Daoy (cell line): ENCODE results near the gene DGAT2. TPM values are rescaled to one million over a fixed set of nuclear protein-coding genes. Genes with fewer than 3 reads are reported as not detected.

Experiments used
- DNase-seq: peaks from one replicate; pipeline ENCODE4 v3.0.0-alpha.2; 2015; ENCODE audit warnings: low read depth
- total RNA-seq: library from RNA; depleted of rRNA; stranded (reverse); fragments of >200 nt; shearing (Covaris generic); gene quantifications from 2 replicates; pipeline ENCODE4 v1.2.3, GENCODE V29; 2014; rRNA removed

Gene DGAT2
- total RNA-seq, 1 experiment from 2014 or later: 19.3 TPM

DNA sequence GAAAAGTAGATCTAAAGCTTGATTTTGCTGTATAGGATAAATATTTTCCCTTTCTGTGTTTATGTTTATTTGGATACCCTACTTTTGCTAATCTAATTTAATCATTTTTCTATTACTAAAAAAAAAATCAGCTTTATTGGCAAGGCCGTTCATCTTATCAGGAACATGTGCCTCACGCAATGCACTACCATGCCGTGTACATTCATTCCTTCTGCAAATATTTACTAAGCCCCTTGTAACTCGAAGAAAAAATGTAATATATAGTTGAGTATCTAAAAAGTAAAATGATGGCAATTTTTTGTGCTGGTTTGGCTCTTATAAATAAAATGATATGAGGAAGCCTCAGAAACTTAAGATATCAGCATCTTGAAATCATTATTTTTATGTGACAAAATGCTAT, 55.4 kb downstream of the DGAT2 start:
- no peak for DNase-seq

DNA sequence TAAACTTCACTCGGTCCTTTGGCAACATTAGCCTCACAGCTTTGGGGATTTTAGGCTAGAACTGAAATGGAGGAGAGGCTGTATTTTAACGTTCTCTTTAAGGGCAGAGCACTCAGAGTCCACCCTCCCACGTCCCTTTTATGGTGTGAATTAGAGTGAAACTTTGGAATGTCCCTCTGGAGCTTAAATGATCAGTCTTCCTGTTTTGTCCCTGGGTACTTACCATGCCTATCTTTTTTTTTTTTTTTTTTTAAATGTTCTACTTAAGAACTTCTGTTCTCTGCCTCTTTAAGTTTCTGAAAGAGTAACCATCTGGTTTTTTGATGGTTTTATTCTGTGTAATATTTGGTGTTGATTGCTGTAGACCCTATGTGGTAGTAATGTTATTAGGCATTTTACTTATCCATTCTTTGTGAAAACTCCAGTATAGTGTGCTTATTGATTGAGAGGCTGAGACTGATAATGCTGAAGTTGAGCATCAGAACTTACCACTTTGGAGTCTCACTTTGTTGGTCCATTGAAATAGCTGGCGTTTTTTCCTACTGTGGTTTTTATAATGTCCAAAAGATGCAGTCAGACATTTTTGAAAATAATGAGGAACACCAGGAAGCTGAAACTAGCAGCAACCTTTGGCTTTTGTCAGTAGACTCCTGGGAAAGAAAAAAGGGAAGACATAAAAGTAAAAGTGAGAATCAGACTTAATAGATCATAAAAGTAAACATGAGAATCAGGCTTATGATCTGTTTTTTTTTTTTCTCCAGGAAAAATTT, 58.1 kb downstream of the DGAT2 start:
- no peak for DNase-seq

DNA sequence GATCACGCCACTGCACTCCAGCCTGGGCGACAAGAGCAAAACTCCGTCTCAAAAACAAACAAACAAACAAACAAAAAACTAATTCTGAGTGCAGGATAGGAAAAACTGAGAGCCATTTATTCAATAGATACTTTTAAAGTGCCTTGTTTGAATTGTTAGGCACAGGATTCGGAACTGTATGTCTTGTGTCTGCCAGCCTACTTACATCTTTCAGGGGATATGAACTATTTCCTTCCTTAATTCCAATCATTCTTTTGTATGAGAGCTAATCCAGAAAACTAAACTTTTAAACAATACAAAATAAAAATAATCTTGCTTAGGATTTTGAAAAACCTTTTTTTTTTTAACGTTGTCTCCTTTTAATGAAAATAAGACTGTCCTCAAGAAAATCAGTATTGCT, 59.0 kb downstream of the DGAT2 start:
- DNase-seq: no peak

DNA sequence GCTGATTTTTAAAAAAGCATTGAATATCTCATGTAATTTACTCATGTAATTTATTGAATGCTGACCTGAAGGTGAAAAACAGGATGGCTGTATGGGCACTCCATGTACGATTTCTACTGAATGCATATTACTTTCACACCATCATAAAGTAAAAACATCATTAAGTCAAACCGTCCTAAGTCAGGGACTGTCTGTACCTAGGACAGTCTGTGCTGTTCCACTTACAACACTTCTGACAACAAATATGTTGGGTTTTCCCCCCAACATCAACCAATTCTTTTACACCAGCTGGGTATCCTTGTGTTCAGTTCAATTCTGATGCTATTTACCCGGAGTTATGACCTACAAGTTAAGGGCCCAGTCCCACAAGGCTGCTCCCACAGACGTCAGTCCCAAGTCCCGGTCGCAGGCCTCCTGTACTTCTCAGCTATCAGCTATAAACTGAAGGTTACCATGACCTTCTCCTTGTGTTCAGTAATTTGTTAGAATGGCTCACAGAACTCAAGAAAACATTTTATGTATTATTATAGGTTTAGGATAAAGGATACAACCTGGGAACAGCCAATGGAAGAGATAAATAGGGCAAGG, 63.4 kb downstream of the DGAT2 start:
- DNase-seq: no peak

DNA sequence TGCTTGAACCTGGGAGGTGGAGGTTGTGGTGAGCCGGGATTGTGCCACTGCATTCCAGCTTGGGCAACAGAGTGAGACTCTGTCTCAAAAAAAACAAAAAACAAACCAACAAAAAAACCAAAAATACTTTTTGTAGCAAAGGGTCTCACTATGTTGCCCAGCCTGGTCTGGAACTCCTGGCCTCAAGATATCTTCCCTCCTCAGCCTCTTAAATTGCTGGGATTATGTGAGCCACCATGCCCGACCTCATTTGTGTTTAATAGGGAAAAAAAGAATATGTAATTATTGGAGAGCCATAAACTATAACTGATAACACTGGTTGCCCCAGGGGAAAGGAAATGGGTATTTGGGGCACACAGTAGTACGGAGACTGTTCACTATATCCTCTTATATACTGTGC, 66.2 kb downstream of the DGAT2 start:
- DNase-seq: no peak

DNA sequence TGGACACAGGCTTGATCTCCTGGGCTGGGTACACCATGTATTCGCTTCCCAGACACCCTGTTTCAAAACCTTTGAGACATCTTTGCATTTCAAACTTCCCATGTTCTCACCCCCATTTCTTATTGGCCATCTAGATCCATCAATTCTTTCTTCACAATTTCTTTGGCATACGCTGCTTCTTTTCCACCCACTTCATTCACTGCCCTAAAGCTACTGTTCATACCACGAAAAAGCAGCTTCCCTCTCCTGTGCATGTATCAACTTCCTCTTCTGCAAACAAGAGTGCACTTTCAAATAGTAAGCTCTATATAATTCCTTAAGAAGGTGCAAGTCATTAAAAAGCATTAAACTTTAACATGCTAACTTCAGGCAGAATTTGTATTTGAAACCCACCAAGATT, 67.8 kb downstream of the DGAT2 start:
- no peak for DNase-seq

DNA sequence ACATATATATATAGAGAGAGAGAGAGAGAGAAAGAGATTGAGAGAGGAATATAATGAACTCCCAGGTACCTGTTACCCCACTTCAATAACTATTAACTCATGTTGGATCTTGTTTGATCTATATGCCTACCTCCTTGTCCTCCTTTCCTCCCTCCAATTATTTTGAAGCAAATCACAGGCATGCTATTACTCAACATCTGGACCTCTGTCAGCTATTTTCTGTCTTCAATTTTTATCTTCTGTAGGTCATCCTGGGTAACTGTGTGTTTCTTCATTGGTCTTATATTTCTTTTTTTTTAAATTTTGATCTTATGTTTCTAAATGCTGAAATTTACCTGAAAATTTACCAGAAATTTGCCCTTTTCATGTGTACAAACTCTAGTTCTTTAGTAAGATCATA, 71.3 kb downstream of the DGAT2 start:
- DNase-seq: no peak

DNA sequence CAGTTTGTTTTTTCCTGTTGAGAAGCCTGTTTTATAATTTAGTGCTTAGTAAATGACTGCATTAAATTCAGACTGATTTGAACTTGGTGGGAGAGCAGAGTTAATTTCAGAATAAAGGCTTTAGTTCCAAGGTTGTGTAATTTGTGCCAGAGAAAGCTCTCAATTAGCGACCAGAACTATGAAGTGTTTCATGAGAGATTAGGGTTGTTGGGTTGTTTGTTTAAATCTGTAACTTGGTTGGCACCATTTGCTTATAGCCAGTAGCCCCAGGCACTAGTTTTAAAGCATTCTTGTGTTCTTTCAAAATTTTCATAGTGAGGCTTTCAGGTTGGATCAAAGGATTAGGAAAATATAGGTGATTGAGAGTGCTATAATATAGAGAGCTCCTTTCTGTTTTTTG, 71.9 kb downstream of the DGAT2 start:
- DNase-seq: no peak

DNA sequence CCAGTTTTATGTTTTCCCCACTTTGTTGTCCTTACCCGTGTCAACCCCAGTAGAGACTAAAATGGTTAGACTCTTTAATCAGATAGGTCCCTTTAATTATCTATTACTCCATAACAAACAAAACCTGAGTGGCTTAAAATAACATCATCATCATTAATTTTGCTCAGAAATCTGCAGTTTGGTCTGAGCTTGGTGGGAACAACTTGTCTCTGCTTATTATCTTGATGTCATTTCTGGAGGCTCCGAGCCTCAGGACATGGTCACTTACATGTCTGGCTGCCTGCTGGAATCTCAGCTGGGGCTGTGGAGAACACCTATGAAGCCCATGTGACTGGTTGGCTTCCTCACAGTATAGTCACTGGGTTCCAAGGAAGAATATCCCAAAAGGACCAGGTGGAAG, 73.2 kb downstream of the DGAT2 start:
- DNase-seq: no peak

DNA sequence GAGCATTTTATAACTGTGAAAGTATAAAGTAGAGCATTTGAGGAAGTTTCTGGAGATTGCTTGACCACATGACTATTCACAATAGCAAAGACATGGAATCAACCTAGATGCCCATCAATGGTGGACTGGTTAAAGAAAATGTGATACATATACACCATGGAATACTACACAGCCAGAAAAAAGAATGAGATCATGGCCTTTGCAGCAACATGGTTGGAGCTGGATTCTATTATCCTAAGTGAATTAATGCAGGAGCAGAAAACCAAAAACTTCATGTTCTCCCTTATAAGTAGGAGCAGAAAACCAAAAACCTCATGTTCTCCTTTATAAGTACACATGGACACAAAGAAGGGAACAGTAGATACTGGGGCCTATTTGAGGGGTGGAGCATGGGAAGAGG, 76.7 kb downstream of the DGAT2 start:
- no peak for DNase-seq

DNA sequence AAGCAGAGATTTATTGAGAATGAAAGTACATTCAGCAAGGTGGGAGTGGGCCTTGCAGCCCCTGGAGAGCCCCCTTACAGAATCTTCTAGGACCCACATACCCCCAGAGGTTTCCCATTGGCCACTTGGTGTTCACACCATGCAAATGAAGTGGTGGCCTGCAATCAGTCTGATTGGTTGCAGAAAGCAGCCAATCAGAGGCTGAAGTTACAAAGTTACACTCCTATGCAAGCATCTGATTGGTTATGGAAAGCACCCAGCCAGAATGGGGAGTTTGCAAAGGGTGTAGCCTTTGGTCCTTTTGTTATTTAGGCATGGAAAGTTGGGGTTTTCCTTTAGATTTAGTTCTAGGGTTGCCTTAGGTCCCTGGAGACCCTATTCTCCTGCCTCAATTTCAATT, 81.3 kb downstream of the DGAT2 start:
- no peak for DNase-seq

DNA sequence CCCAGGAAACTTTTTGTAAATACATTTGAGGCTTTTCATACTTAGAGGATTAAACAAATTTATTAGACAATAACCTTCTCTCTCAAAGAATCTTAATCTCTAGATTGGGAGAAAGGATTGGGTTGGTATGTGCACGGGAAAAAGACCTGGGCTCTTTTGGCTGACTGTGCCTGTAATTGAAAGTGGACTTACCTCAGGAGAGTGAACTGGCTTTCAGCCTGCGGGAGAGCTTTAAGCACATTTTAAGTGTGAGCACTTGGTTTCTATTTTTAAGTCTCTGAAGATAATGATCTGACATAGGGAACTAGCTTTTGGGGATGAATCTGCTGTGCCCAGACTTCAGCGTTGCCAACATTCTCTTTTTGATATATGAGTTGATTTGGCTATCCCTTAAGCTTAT, 82.2 kb downstream of the DGAT2 start:
- DNase-seq: no peak

Other genes starting within 250 kb of the DGAT2 start
- gene GDPD5, start 242.8 kb upstream of the DGAT2 start, total RNA-seq: 2.6 and 3.7 TPM in 2 replicates
- gene SERPINH1, start 206.5 kb upstream of the DGAT2 start, total RNA-seq: 300 and 415 TPM in 2 replicates
- gene MAP6, start 99.7 kb upstream of the DGAT2 start, total RNA-seq: 0.36 and 0.40 TPM in 2 replicates
- not detected in 2 replicates for gene MOGAT2, start 50.9 kb upstream of the DGAT2 start, total RNA-seq
- 9.9 and 10.0 TPM in 2 replicates for gene UVRAG, start 46.4 kb downstream of the DGAT2 start, total RNA-seq